GM12801 (cell line): ENCODE results near the gene NFIB.

Experiments
- CTCF ChIP-seq: IDR thresholded peaks from one replicate; pipeline ENCODE4 v1.5.1; 2011; ENCODE audit warnings: control low read depth; ENCODE audit not compliant: insufficient read length; ENCODE audit errors: extremely low read depth

NFIB gene

GRCh38 chr9:14180093-14180959, 133.6 kb downstream of the NFIB start:
- no peak for TF ChIP-seq CTCF

- TF ChIP-seq CTCF = no peak
These were observed 134.5 kb downstream of the NFIB start for GRCh38 chr9:14179449-14179848.

- TF ChIP-seq CTCF = no peak
These were observed 138.2 kb downstream of the NFIB start for GRCh38 chr9:14175778-14176177.

DNA sequence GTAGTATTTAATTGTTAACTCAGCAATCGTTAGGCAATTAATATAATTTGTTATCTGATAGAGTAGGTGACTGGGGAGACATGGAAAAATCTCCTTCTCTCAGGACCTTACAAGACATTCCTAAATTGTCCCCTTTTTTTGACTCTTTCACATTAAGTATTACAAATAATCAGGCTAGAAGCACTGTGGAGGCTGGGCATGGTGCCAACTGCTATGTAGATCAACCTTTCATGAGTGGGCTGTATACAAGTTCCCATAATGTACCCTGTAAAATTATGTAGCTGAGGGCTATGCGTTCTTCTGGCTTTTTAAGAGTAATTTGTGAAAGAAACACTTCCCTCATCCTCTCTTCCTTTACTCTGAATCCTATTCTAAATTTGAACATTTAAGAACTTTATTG, 140.2 kb downstream of the NFIB start:
- TF ChIP-seq CTCF = no peak

DNA sequence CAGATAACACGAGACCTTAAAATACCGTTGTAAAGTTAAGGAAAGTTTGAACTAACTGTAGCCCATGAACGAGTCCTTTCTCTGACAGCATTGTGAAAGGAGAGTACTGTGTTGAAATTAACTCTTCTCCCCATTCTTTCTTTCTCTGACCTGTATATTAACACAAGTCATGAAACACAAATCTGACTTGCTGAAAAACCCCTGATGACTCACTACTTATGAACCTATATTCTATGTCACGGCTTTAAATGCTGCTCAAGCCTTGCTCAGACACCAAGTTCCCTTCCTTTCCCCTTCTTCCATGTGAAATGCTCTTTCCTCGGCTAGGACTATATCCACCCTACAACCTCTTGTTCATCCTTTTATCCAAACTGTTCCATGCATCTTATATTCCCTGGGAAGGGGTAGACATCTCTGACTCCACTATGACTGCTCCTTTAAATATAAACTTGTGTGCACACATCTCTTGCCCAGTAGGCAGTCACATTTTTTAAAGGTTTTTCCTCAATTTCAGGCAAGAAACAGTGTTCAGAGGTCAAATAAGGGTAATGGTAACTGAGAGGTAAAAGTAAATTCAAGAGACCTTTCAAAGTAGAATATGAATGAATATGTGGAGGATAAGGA, 142.9 kb downstream of the NFIB start:
- TF ChIP-seq CTCF = no peak

DNA sequence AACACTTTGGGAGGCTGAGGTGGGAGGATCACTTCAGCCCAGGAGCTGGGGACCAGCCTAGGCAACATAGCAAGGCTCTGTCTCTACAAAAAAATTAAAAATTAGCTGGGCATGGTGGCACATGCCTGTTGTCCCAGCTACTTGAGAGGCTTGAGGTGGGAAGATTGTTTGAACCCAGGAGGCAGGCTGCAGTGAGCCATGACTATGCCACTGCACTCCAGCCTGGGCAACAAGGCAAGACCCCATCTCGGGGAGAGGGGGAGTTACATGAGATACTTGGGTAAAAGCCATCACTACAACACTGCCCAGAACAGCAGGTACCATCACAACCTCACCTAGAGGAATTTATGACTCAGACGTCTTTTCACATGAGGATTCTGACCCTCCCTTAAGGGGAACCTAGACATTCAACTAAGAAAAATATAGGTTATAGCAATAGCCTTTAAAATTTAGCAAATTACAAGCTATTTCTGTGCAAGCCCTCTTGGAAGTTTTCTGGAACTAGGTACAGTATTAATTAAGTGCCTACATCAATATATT, 143.5 kb downstream of the NFIB start:
- TF ChIP-seq CTCF = no peak

- TF ChIP-seq CTCF = no peak
These were observed 145.6 kb downstream of the NFIB start for GRCh38 chr9:14168381-14168780.
